Effector memory CD4-positive, alpha-beta T cell (primary cell): ENCODE measurements around the gene LPGAT1.

ENCODE experiments used
- DNase-seq, 3 donors: peaks; one replicate each; pipeline ENCODE4 v3.0.0-alpha.2; 2020
- H3K27ac ChIP-seq: 2 replicates; pipeline ENCODE4 v1.7.0; 2013; ENCODE audit warnings: mild to moderate bottlenecking, low read length, moderate library complexity; ENCODE audit not compliant: insufficient read depth, poor library complexity, severe bottlenecking
- H3K27me3 ChIP-seq: replicated peaks from 2 replicates; pipeline ENCODE4 v1.7.0; 2013; ENCODE audit warnings: mild to moderate bottlenecking, low read length; ENCODE audit not compliant: insufficient read depth, control insufficient read depth, poor library complexity, severe bottlenecking
- H3K36me3 ChIP-seq: 2 replicates; pipeline ENCODE4 v1.7.0; 2013; ENCODE audit warnings: mild to moderate bottlenecking, low read length, moderate library complexity; ENCODE audit not compliant: control insufficient read depth, insufficient read depth
- H3K4me1 ChIP-seq: 2 replicates; pipeline ENCODE4 v1.7.0; 2013; ENCODE audit warnings: low read length, mild to moderate bottlenecking; ENCODE audit not compliant: control insufficient read depth, insufficient read depth, poor library complexity, severe bottlenecking
- H3K4me3 ChIP-seq: 2 replicates; pipeline ENCODE4 v1.7.0; 2013; ENCODE audit warnings: low read length, low read depth, mild to moderate bottlenecking; ENCODE audit not compliant: insufficient read depth, poor library complexity, severe bottlenecking
- H3K9me3 ChIP-seq: 2 replicates; pipeline ENCODE4 v1.7.0; 2013; ENCODE audit warnings: mild to moderate bottlenecking, low read length, moderate library complexity; ENCODE audit not compliant: control insufficient read depth

Gene LPGAT1

GRCh38 chr1:211781260-211781659 lies 49.3 kb downstream of the LPGAT1 start:
- DNase-seq = no peak
- peaks cover 21% of the 10 kb centered on the region for H3K36me3 ChIP-seq
- H3K4me1 ChIP-seq = no peaks in the 10 kb centered on the region
- H3K9me3 ChIP-seq = no peaks in the 10 kb centered on the region
- H3K27me3 ChIP-seq = no peaks in the 10 kb centered on the region
- H3K27ac ChIP-seq = no peak overlapping the region
- H3K4me3 ChIP-seq = no peak overlapping the region

- no peaks in the 10 kb centered on the region for H3K27me3 ChIP-seq
- no peak overlapping the region for H3K4me3 ChIP-seq
- peaks cover 10% of the 10 kb centered on the region for H3K36me3 ChIP-seq
- H3K27ac ChIP-seq = no peak overlapping the region
- H3K4me1 ChIP-seq = no peaks in the 10 kb centered on the region
- no peak for DNase-seq
- H3K9me3 ChIP-seq = no peaks in the 10 kb centered on the region
Measured at GRCh38 chr1:211775170-211775569, 55.4 kb downstream of the LPGAT1 start.

- Histone ChIP-seq H3K27me3 (no peaks in the 10 kb centered on the region), H3K27ac (no peak overlapping the region), H3K4me3 (no peak overlapping the region), H3K36me3 (no peaks in the 10 kb centered on the region), H3K9me3 (no peaks in the 10 kb centered on the region), H3K4me1 (no peaks in the 10 kb centered on the region)
- no peak for DNase-seq
Measured at GRCh38 chr1:211764701-211765100, 65.9 kb downstream of the LPGAT1 start.

GRCh38 chr1:211762206-211762605 lies 68.4 kb downstream of the LPGAT1 start:
- no peak for DNase-seq
- H3K9me3 ChIP-seq = no peaks in the 10 kb centered on the region
- H3K4me1 ChIP-seq = no peaks in the 10 kb centered on the region
- H3K27me3 ChIP-seq = no peaks in the 10 kb centered on the region
- H3K4me3 ChIP-seq = no peak overlapping the region
- H3K27ac ChIP-seq = no peak overlapping the region
- no peaks in the 10 kb centered on the region for H3K36me3 ChIP-seq

- Histone ChIP-seq H3K4me3 (no peak overlapping the region), H3K4me1 (no peaks in the 10 kb centered on the region), H3K36me3 (no peaks in the 10 kb centered on the region), H3K27me3 (no peaks in the 10 kb centered on the region), H3K9me3 (no peaks in the 10 kb centered on the region), H3K27ac (no peak overlapping the region)
- DNase-seq = no peak
Measured at GRCh38 chr1:211761400-211761799, 69.2 kb downstream of the LPGAT1 start.

GRCh38 chr1:211756471-211757020 lies 74.0 kb downstream of the LPGAT1 start:
- Histone ChIP-seq H3K4me3 (no peak overlapping the region), H3K27ac (no peak overlapping the region), H3K9me3 (no peaks in the 10 kb centered on the region), H3K36me3 (no peaks in the 10 kb centered on the region), H3K27me3 (no peaks in the 10 kb centered on the region), H3K4me1 (no peaks in the 10 kb centered on the region)
- DNase-seq = no peak

GRCh38 chr1:211753649-211754251 lies 76.8 kb downstream of the LPGAT1 start:
- H3K27me3 ChIP-seq = no peaks in the 10 kb centered on the region
- no peak overlapping the region for H3K27ac ChIP-seq
- no peaks in the 10 kb centered on the region for H3K9me3 ChIP-seq
- peaks cover 4% of the 10 kb centered on the region for H3K36me3 ChIP-seq
- no peak overlapping the region for H3K4me3 ChIP-seq
- H3K4me1 ChIP-seq = no peaks in the 10 kb centered on the region
- no peak for DNase-seq

- H3K36me3 ChIP-seq = peaks cover 4% of the 10 kb centered on the region
- H3K27ac ChIP-seq = no peak overlapping the region
- H3K4me1 ChIP-seq = no peaks in the 10 kb centered on the region
- H3K9me3 ChIP-seq = no peaks in the 10 kb centered on the region
- H3K27me3 ChIP-seq = no peaks in the 10 kb centered on the region
- H3K4me3 ChIP-seq = no peak overlapping the region
- DNase-seq = no peak
Measured at GRCh38 chr1:211752951-211753486, 77.5 kb downstream of the LPGAT1 start.

GRCh38 chr1:211752317-211752716 lies 78.2 kb downstream of the LPGAT1 start:
- no peak for DNase-seq
- Histone ChIP-seq H3K9me3 (no peaks in the 10 kb centered on the region), H3K27ac (no peak overlapping the region), H3K4me3 (no peak overlapping the region), H3K36me3 (peaks cover 4% of the 10 kb centered on the region), H3K4me1 (no peaks in the 10 kb centered on the region), H3K27me3 (no peaks in the 10 kb centered on the region)

- DNase-seq = no peak
- Histone ChIP-seq H3K27me3 (no peaks in the 10 kb centered on the region), H3K4me1 (no peaks in the 10 kb centered on the region), H3K4me3 (no peak overlapping the region), H3K9me3 (no peaks in the 10 kb centered on the region), H3K36me3 (peaks cover 4% of the 10 kb centered on the region), H3K27ac (no peak overlapping the region)
Measured at GRCh38 chr1:211751438-211751837, 79.1 kb downstream of the LPGAT1 start.
